GM21528 (cell line): Measurements from ENCODE around the gene CHCHD6.

Source experiments
- ATAC-seq: cut with Tn5 transposase; IDR thresholded peaks from one replicate; pipeline ENCODE4 v1.9.1; 2021; ENCODE audit warnings: mild to moderate bottlenecking, moderate library complexity; ENCODE audit not compliant: unreplicated experiment, low FRiP score

CHCHD6 gene

GRCh38 chr3:126816298-126816697, 112.3 kb downstream of the CHCHD6 start:
- no peak for ATAC-seq

GRCh38 chr3:126816986-126817777, 113.1 kb downstream of the CHCHD6 start:
- ATAC-seq, result no peak

GRCh38 chr3:126817781-126818180, 113.7 kb downstream of the CHCHD6 start:
- no peak for ATAC-seq

- ATAC-seq, result no peak
These were observed 114.5 kb downstream of the CHCHD6 start for GRCh38 chr3:126818400-126819095.

- no peak for ATAC-seq
These were observed 122.7 kb downstream of the CHCHD6 start for GRCh38 chr3:126826693-126827092.

GRCh38 chr3:126827121-126827520, 123.1 kb downstream of the CHCHD6 start:
- no peak for ATAC-seq

GRCh38 chr3:126828306-126828705, 124.3 kb downstream of the CHCHD6 start:
- no peak for ATAC-seq

- ATAC-seq, result no peak
These were observed 128.9 kb downstream of the CHCHD6 start for GRCh38 chr3:126832933-126833332.

GRCh38 chr3:126834596-126835471, 130.8 kb downstream of the CHCHD6 start:
- ATAC-seq, result no peak

- ATAC-seq, result no peak
These were observed 131.6 kb downstream of the CHCHD6 start for GRCh38 chr3:126835472-126836219.

- no peak for ATAC-seq
These were observed 132.3 kb downstream of the CHCHD6 start for GRCh38 chr3:126836220-126836860.

- ATAC-seq, result no peak
These were observed 133.7 kb downstream of the CHCHD6 start for GRCh38 chr3:126837773-126838172.

GRCh38 chr3:126845920-126846715, 142.1 kb downstream of the CHCHD6 start:
- ATAC-seq, result no peak

GRCh38 chr3:126847061-126847460, 143.0 kb downstream of the CHCHD6 start:
- ATAC-seq, result no peak

- no peak for ATAC-seq
These were observed 145.0 kb downstream of the CHCHD6 start for GRCh38 chr3:126848991-126849390.

- ATAC-seq, result no peak
These were observed 145.7 kb downstream of the CHCHD6 start for GRCh38 chr3:126849768-126850167.

GRCh38 chr3:126850370-126851085, 146.5 kb downstream of the CHCHD6 start:
- no peak for ATAC-seq

- no peak for ATAC-seq
These were observed 147.3 kb downstream of the CHCHD6 start for GRCh38 chr3:126851382-126851781.
